DOHH2 (cell line): ENCODE measurements around the gene CSMD2.

Experiments used
- H3F3A ChIP-seq: fragments of 200-600 bp; sonication (generic), shearing (Covaris generic); 2 replicates; pipeline ENCODE4 v1.6.0; 2016; ENCODE audit warnings: antibody characterized with exemption, mild to moderate bottlenecking; ENCODE audit not compliant: control insufficient read depth, insufficient read depth
- H3K27ac ChIP-seq: fragments of 200-600 bp; sonication (generic); 2 replicates; pipeline ENCODE4 v1.5.1; 2014; ENCODE audit warnings: low read depth, mild to moderate bottlenecking, low read length, moderate library complexity
- H3K27me3 ChIP-seq: fragments of 200-600 bp; sonication (generic); 2 replicates; pipeline ENCODE4 v1.6.1; 2014; ENCODE audit warnings: mild to moderate bottlenecking, low read length, mixed read lengths; ENCODE audit not compliant: control insufficient read depth
- H3K36me3 ChIP-seq: fragments of 200-600 bp; sonication (generic); 2 replicates; pipeline ENCODE4 v1.6.1; 2014; ENCODE audit warnings: mild to moderate bottlenecking, low read length, moderate library complexity, mixed read lengths; ENCODE audit not compliant: control insufficient read depth
- H3K4me1 ChIP-seq: fragments of 200-600 bp; sonication (generic); 2 replicates; pipeline ENCODE4 v1.6.1; 2014; ENCODE audit warnings: mild to moderate bottlenecking, low read length, mixed read lengths; ENCODE audit not compliant: control insufficient read depth
- H3K4me2 ChIP-seq: fragments of 200-600 bp; sonication (generic); 2 replicates; pipeline ENCODE4 v1.6.0; 2014; ENCODE audit warnings: mild to moderate bottlenecking, low read length, moderate library complexity
- H3K4me3 ChIP-seq: fragments of 200-600 bp; sonication (generic); 2 replicates; pipeline ENCODE4 v1.5.1; 2014; ENCODE audit warnings: mild to moderate bottlenecking, low read length, mixed read lengths
- H3K79me2 ChIP-seq: fragments of 200-600 bp; sonication (generic); 2 replicates; pipeline ENCODE4 v1.6.1; 2014; ENCODE audit warnings: mild to moderate bottlenecking, low read length, mixed read lengths; ENCODE audit not compliant: control insufficient read depth
- H3K9me2 ChIP-seq: fragments of 200-600 bp; sonication (generic); replicated peaks from 2 replicates; pipeline ENCODE4 v1.6.1; 2014; ENCODE audit warnings: mild to moderate bottlenecking, low read length, mixed read lengths; ENCODE audit not compliant: control insufficient read depth
- H3K9me3 ChIP-seq: fragments of 200-600 bp; sonication (generic); 2 replicates; pipeline ENCODE4 v1.6.1; 2014; ENCODE audit warnings: antibody characterized with exemption, low read length, mixed read lengths; ENCODE audit not compliant: control insufficient read depth, insufficient read depth
- H4K20me1 ChIP-seq: fragments of 200-600 bp; sonication (generic); 2 replicates; pipeline ENCODE4 v1.6.0; 2014; ENCODE audit warnings: low read depth, mild to moderate bottlenecking, antibody characterized with exemption, low read length, moderate library complexity; ENCODE audit not compliant: control insufficient read depth, insufficient read depth
- CTCF ChIP-seq: fragments of 200-600 bp; sonication (generic); IDR thresholded peaks from one replicate; pipeline ENCODE4 v1.5.1; 2014; ENCODE audit warnings: antibody characterized with exemption, mild to moderate bottlenecking, low read depth, low read length; ENCODE audit not compliant: poor library complexity, severe bottlenecking
- EZH2phosphoT487 ChIP-seq: fragments of 200-600 bp; sonication (generic); IDR thresholded peaks from 2 replicates; pipeline ENCODE4 v1.6.1; 2017; ENCODE audit warnings: borderline replicate concordance, mild to moderate bottlenecking, antibody characterized with exemption, low read length, moderate library complexity, mixed read lengths

Gene CSMD2

GRCh38 chr1:33944846-33945245 lies 220.2 kb downstream of the CSMD2 start:
- TF ChIP-seq CTCF (no peak), EZH2phosphoT487 (no peak)
- Histone ChIP-seq H3K4me3 (no peak overlapping the region), H3K9me2 (no peaks in the 10 kb centered on the region), H3F3A (no peaks in the 10 kb centered on the region), H3K4me2 (no peak overlapping the region), H3K36me3 (no peaks in the 10 kb centered on the region), H3K9me3 (no peaks in the 10 kb centered on the region), H3K79me2 (no peaks in the 10 kb centered on the region), H4K20me1 (no peaks in the 10 kb centered on the region), H3K27ac (no peak overlapping the region), H3K27me3 (no peaks in the 10 kb centered on the region), H3K4me1 (no peaks in the 10 kb centered on the region)

- Histone ChIP-seq H3K79me2 (no peaks in the 10 kb centered on the region), H3K27me3 (no peaks in the 10 kb centered on the region), H4K20me1 (no peaks in the 10 kb centered on the region), H3K9me2 (no peaks in the 10 kb centered on the region), H3K4me1 (no peaks in the 10 kb centered on the region), H3K4me3 (no peak overlapping the region), H3K4me2 (no peak overlapping the region), H3K36me3 (no peaks in the 10 kb centered on the region), H3K9me3 (no peaks in the 10 kb centered on the region; the same call in 1 of the 2 replicates), H3K27ac (no peak overlapping the region), H3F3A (no peaks in the 10 kb centered on the region)
- TF ChIP-seq EZH2phosphoT487 (no peak), CTCF (no peak)
These were observed 221.1 kb downstream of the CSMD2 start for GRCh38 chr1:33943978-33944377.

GRCh38 chr1:33932871-33933270 lies 232.2 kb downstream of the CSMD2 start:
- no peaks in the 10 kb centered on the region for H3K79me2 ChIP-seq
- H3F3A ChIP-seq = no peaks in the 10 kb centered on the region
- H4K20me1 ChIP-seq = no peaks in the 10 kb centered on the region
- H3K9me3 ChIP-seq = no peaks in the 10 kb centered on the region
- H3K4me1 ChIP-seq = no peaks in the 10 kb centered on the region
- no peak overlapping the region for H3K27ac ChIP-seq
- H3K9me2 ChIP-seq = no peaks in the 10 kb centered on the region
- no peak for TF ChIP-seq EZH2phosphoT487
- no peak for TF ChIP-seq CTCF
- no peaks in the 10 kb centered on the region for H3K36me3 ChIP-seq
- no peak overlapping the region for H3K4me3 ChIP-seq
- no peaks in the 10 kb centered on the region for H3K27me3 ChIP-seq
- H3K4me2 ChIP-seq = no peak overlapping the region

GRCh38 chr1:33931111-33931475 lies 233.9 kb downstream of the CSMD2 start:
- Histone ChIP-seq H3F3A (no peaks in the 10 kb centered on the region), H4K20me1 (no peaks in the 10 kb centered on the region), H3K9me2 (no peaks in the 10 kb centered on the region), H3K27ac (no peak overlapping the region), H3K36me3 (no peaks in the 10 kb centered on the region), H3K4me3 (no peak overlapping the region), H3K79me2 (no peaks in the 10 kb centered on the region), H3K4me1 (no peaks in the 10 kb centered on the region), H3K9me3 (no peaks in the 10 kb centered on the region), H3K4me2 (no peak overlapping the region), H3K27me3 (no peaks in the 10 kb centered on the region)
- TF ChIP-seq CTCF = no peak
- TF ChIP-seq EZH2phosphoT487 = no peak
